Measurements from ENCODE around the gene PLEKHA7. TPM values are rescaled to one million over a fixed set of nuclear protein-coding genes. Genes with fewer than 3 reads are reported as not detected.

The PLEKHA7 gene
- total RNA-seq, 1 experiment from 2014 or later: 13.0 TPM

GRCh38 chr11:16743478-16743877 lies 270.7 kb downstream of the PLEKHA7 start (continued):
- TF ChIP-seq GRHL2 (CRISPR knock-in tag; IDR thresholded peaks at IDR 0.05; ENCODE audit: insufficient replicate concordance, severe bottlenecking) (no peak), NR2C2 (CRISPR knock-in tag; IDR thresholded peaks at IDR 0.05) (no peak), HMGXB4 (CRISPR knock-in tag; IDR thresholded peaks at IDR 0.05) (no peak)

DNA sequence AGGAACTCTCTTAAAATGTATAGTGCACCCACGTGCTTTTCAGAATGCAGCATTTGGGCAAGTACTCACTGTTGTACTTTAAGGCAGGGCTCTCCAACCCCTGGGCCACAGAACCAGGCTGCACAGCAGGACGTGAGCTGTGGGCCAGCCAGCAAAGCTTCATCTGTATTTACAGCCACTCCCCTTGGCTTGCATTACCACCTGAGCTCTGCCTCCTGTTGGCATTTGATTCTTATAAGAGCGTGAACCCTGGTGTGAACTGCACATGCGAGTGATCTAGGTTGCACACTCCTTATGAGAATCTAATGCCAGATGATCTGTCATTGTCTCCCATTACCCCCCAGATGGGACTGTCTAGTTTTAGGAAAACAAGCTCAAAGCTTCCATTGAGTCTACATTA lies 272.7 kb downstream of the PLEKHA7 start:
- POLR2A ChIA-PET: no interaction called here

More for the DNA sequence above, 272.7 kb downstream of the PLEKHA7 start:
- CTCF ChIA-PET: interaction anchor here (0.6 kb wide), 1 partner anchor 323 kb away, joined by 3 read pairs; no protein-coding TSS in a partner anchor
- Mint-ChIP-seq H3K27ac (no peak overlapping the region), H3K27me3 (ENCODE audit: low read depth) (no peaks in the 10 kb centered on the region), H3K4me1 (peaks cover 38% of the 10 kb centered on the region), H3K4me3 (0 out of 2 replicates have a peak overlapping the region, but pooled peaks have one; percentile 10), H3K36me3 (peaks cover 33% of the 10 kb centered on the region), H3K9me3 (peaks cover 6% of the 10 kb centered on the region)
- no peak for DNase-seq (ENCODE audit: low spot score)
- TF ChIP-seq, protein P1, sequence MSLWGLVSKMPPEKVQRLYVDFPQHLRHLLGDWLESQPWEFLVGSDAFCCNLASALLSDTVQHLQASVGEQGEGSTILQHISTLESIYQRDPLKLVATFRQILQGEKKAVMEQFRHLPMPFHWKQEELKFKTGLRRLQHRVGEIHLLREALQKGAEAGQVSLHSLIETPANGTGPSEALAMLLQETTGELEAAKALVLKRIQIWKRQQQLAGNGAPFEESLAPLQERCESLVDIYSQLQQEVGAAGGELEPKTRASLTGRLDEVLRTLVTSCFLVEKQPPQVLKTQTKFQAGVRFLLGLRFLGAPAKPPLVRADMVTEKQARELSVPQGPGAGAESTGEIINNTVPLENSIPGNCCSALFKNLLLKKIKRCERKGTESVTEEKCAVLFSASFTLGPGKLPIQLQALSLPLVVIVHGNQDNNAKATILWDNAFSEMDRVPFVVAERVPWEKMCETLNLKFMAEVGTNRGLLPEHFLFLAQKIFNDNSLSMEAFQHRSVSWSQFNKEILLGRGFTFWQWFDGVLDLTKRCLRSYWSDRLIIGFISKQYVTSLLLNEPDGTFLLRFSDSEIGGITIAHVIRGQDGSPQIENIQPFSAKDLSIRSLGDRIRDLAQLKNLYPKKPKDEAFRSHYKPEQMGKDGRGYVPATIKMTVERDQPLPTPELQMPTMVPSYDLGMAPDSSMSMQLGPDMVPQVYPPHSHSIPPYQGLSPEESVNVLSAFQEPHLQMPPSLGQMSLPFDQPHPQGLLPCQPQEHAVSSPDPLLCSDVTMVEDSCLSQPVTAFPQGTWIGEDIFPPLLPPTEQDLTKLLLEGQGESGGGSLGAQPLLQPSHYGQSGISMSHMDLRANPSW (CRISPR knock-in tag; conservative IDR thresholded peaks at IDR 0.05; ENCODE audit: low read depth): no peak
- TF ChIP-seq NFATC4 (CRISPR knock-in tag; IDR thresholded peaks at IDR 0.05): no peak
- TF ChIP-seq, protein P2, sequence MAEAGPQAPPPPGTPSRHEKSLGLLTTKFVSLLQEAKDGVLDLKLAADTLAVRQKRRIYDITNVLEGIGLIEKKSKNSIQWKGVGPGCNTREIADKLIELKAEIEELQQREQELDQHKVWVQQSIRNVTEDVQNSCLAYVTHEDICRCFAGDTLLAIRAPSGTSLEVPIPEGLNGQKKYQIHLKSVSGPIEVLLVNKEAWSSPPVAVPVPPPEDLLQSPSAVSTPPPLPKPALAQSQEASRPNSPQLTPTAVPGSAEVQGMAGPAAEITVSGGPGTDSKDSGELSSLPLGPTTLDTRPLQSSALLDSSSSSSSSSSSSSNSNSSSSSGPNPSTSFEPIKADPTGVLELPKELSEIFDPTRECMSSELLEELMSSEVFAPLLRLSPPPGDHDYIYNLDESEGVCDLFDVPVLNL (CRISPR knock-in tag; IDR thresholded peaks at IDR 0.05; ENCODE audit: borderline replicate concordance, low read depth): no peak
- TF ChIP-seq ATF2 (CRISPR knock-in tag; IDR thresholded peaks at IDR 0.05; ENCODE audit: borderline replicate concordance, low read depth): no peak
- no peak for TF ChIP-seq MXD4 (CRISPR knock-in tag; IDR thresholded peaks at IDR 0.05; ENCODE audit: borderline replicate concordance)
- no peak for TF ChIP-seq KAT7 (CRISPR knock-in tag; IDR thresholded peaks at IDR 0.05; ENCODE audit: borderline replicate concordance)
- TF ChIP-seq ZBTB21 (CRISPR knock-in tag; IDR thresholded peaks at IDR 0.05; ENCODE audit: borderline replicate concordance): no peak
- TF ChIP-seq, protein P3, sequence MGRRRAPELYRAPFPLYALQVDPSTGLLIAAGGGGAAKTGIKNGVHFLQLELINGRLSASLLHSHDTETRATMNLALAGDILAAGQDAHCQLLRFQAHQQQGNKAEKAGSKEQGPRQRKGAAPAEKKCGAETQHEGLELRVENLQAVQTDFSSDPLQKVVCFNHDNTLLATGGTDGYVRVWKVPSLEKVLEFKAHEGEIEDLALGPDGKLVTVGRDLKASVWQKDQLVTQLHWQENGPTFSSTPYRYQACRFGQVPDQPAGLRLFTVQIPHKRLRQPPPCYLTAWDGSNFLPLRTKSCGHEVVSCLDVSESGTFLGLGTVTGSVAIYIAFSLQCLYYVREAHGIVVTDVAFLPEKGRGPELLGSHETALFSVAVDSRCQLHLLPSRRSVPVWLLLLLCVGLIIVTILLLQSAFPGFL (CRISPR knock-in tag; IDR thresholded peaks at IDR 0.05; ENCODE audit: borderline replicate concordance): no peak
- no peak for TF ChIP-seq ZNF263 (CRISPR knock-in tag; IDR thresholded peaks at IDR 0.05; ENCODE audit: low read depth)
- no peak for TF ChIP-seq IRF1 (CRISPR knock-in tag; IDR thresholded peaks at IDR 0.05)
- TF ChIP-seq RORB (CRISPR knock-in tag; IDR thresholded peaks at IDR 0.05): no peak
- no peak for TF ChIP-seq ZNF219 (CRISPR knock-in tag; IDR thresholded peaks at IDR 0.05; ENCODE audit: borderline replicate concordance)
- TF ChIP-seq ESRRA (CRISPR knock-in tag; IDR thresholded peaks at IDR 0.05; ENCODE audit: borderline replicate concordance): no peak
- TF ChIP-seq ZNF425 (CRISPR knock-in tag; conservative IDR thresholded peaks at IDR 0.05): no peak
- no peak for TF ChIP-seq ELF4 (CRISPR knock-in tag; IDR thresholded peaks at IDR 0.05; ENCODE audit: low read depth)
- no peak for TF ChIP-seq HMGA2 (CRISPR knock-in tag; IDR thresholded peaks at IDR 0.05)
- TF ChIP-seq FOXP4 (CRISPR knock-in tag; IDR thresholded peaks at IDR 0.05): no peak
- TF ChIP-seq ZNF423 (CRISPR knock-in tag; IDR thresholded peaks at IDR 0.05): no peak
- no peak for TF ChIP-seq SP1 (CRISPR knock-in tag; conservative IDR thresholded peaks at IDR 0.05)
- no peak for ATAC-seq

All from WTC11 (cell line).